H9 (cell line): ENCODE results near the gene ASCC3. TPM values are rescaled to one million over a fixed set of nuclear protein-coding genes. Genes with fewer than 3 reads are reported as not detected.
"Not testable (repeated sequence)": the region's sequence is repeated elsewhere in the genome, so short reads cannot be mapped to it uniquely, and the experiment has no call there.

ENCODE experiments used
- DNase-seq: peaks from one replicate; pipeline ENCODE4 v3.0.0-alpha.2; 2017
- H2AFZ ChIP-seq: one replicate; pipeline ENCODE4 v1.6.1; 2013; ENCODE audit warnings: mild to moderate bottlenecking, low read length, control low read depth, moderate library complexity
- H2AK5ac ChIP-seq: 2 replicates; pipeline ENCODE4 v1.6.1; 2013; ENCODE audit warnings: low read length, control low read depth, mixed read lengths; ENCODE audit not compliant: insufficient read length
- H2BK120ac ChIP-seq: one replicate; pipeline ENCODE4 v1.6.1; 2013; ENCODE audit warnings: low read depth, mild to moderate bottlenecking, low read length, control low read depth, inconsistent platforms; ENCODE audit not compliant: poor library complexity, severe bottlenecking
- H2BK12ac ChIP-seq: 2 replicates; pipeline ENCODE4 v1.6.1; 2013; ENCODE audit warnings: low read length, control low read depth, mixed read lengths, low read depth; ENCODE audit not compliant: insufficient read length
- H2BK15ac ChIP-seq: 2 replicates; pipeline ENCODE4 v1.6.1; 2013; ENCODE audit warnings: low read depth, low read length, control low read depth
- H2BK20ac ChIP-seq: one replicate; pipeline ENCODE4 v1.6.1; 2013; ENCODE audit warnings: low read depth, mild to moderate bottlenecking, low read length, control low read depth, inconsistent platforms; ENCODE audit not compliant: poor library complexity, severe bottlenecking
- H2BK5ac ChIP-seq: 2 replicates; pipeline ENCODE4 v1.6.1; 2013; ENCODE audit warnings: low read length, control low read depth, mixed read lengths; ENCODE audit not compliant: insufficient read length
- H3K14ac ChIP-seq: 2 replicates; pipeline ENCODE4 v1.6.1; 2013; ENCODE audit warnings: low read length, control low read depth; ENCODE audit not compliant: insufficient read depth
- H3K18ac ChIP-seq: 2 replicates; pipeline ENCODE4 v1.6.1; 2013; ENCODE audit warnings: low read depth, mild to moderate bottlenecking, mixed read lengths, low read length, control low read depth; ENCODE audit not compliant: insufficient read length
- H3K23ac ChIP-seq: 2 replicates; pipeline ENCODE4 v1.6.1; 2013; ENCODE audit warnings: low read length, control low read depth, mixed read lengths, low read depth; ENCODE audit not compliant: insufficient read length
- H3K23me2 ChIP-seq: 2 replicates; pipeline ENCODE4 v1.6.1; 2013; ENCODE audit warnings: low read depth, mild to moderate bottlenecking, mixed read lengths, low read length, control low read depth; ENCODE audit not compliant: insufficient read length, poor library complexity, severe bottlenecking
- H3K27ac ChIP-seq: 2 replicates; pipeline ENCODE4 v1.5.1; 2013; ENCODE audit warnings: low read length, control low read depth, mixed read lengths, low read depth; ENCODE audit not compliant: insufficient read length
- H3K27me3 ChIP-seq: 2 replicates; pipeline ENCODE4 v1.6.1; 2013; ENCODE audit warnings: low read length, control low read depth, inconsistent platforms; ENCODE audit not compliant: insufficient read depth
- H3K4ac ChIP-seq: 2 replicates; pipeline ENCODE4 v1.6.1; 2013; ENCODE audit warnings: low read depth, mild to moderate bottlenecking, control low read depth, inconsistent platforms, low read length, moderate library complexity
- H3K4me1 ChIP-seq: 2 replicates; pipeline ENCODE4 v1.6.1; 2013; ENCODE audit warnings: low read length, control low read depth, inconsistent platforms; ENCODE audit not compliant: insufficient read depth
- H3K4me2 ChIP-seq: 2 replicates; pipeline ENCODE4 v1.6.1; 2013; ENCODE audit warnings: low read length, control low read depth, mixed read lengths; ENCODE audit not compliant: insufficient read length, insufficient read depth
- H3K56ac ChIP-seq: 2 replicates; pipeline ENCODE4 v1.6.1; 2013; ENCODE audit warnings: low read depth, mild to moderate bottlenecking, mixed read lengths, low read length, control low read depth; ENCODE audit not compliant: insufficient read length
- H3K79me1 ChIP-seq: 2 replicates; pipeline ENCODE4 v1.6.1; 2013; ENCODE audit warnings: low read depth, mild to moderate bottlenecking, moderate library complexity, low read length, control low read depth, inconsistent platforms; ENCODE audit not compliant: insufficient read depth, poor library complexity, severe bottlenecking
- H3K79me2 ChIP-seq: 2 replicates; pipeline ENCODE4 v1.6.1; 2013; ENCODE audit warnings: low read length, control low read depth, inconsistent platforms; ENCODE audit not compliant: insufficient read depth
- H3K9ac ChIP-seq: 2 replicates; pipeline ENCODE4 v1.6.1; 2013; ENCODE audit warnings: low read length, control low read depth, mixed read lengths; ENCODE audit not compliant: insufficient read length; ENCODE audit errors: extremely low read depth
- H3K9me3 ChIP-seq: one replicate; pipeline ENCODE4 v1.6.1; 2013; ENCODE audit warnings: low read depth, low read length, inconsistent platforms; ENCODE audit not compliant: control insufficient read depth
- H3T11ph ChIP-seq: one replicate; pipeline ENCODE4 v1.6.1; 2013; ENCODE audit warnings: mild to moderate bottlenecking, low read length, control low read depth, inconsistent platforms
- H4K20me1 ChIP-seq: one replicate; pipeline ENCODE4 v1.6.1; 2013; ENCODE audit not compliant: control insufficient read depth, insufficient read length, insufficient read depth
- H4K5ac ChIP-seq: 2 replicates; pipeline ENCODE4 v1.6.1; 2013; ENCODE audit warnings: low read depth, mild to moderate bottlenecking, mixed read lengths, low read length, control low read depth; ENCODE audit not compliant: insufficient read length
- H4K8ac ChIP-seq: replicated peaks from 2 replicates; pipeline ENCODE4 v1.6.1; 2013; ENCODE audit warnings: low read length, control low read depth, mixed read lengths, low read depth; ENCODE audit not compliant: insufficient read length
- H4K91ac ChIP-seq: 2 replicates; pipeline ENCODE4 v1.6.1; 2013; ENCODE audit warnings: low read depth, mild to moderate bottlenecking, moderate library complexity, mixed read lengths, low read length, control low read depth; ENCODE audit not compliant: insufficient read length
- H3K27ac Mint-ChIP-seq, 3 experiments: 2 replicates in 2 of 3; 3 replicates in 1 of 3; pipeline ENCODE4 v1.8.0; 2020 to 2021; ENCODE audit warnings: mixed read lengths in 3 of 3, mild to moderate bottlenecking in 1 of 3, moderate library complexity in 1 of 3
- H3K27me3 Mint-ChIP-seq: 2 replicates; pipeline ENCODE4 v1.8.0; 2021; ENCODE audit warnings: low read depth, mild to moderate bottlenecking, moderate library complexity, mixed read lengths
- H3K36me3 Mint-ChIP-seq, 3 experiments: 2 replicates in 2 of 3; 3 replicates in 1 of 3; pipeline ENCODE4 v1.8.0; 2020 to 2021; ENCODE audit warnings: low read depth in 3 of 3, mixed read lengths in 3 of 3; ENCODE audit not compliant: insufficient read depth in 1 of 3
- H3K4me1 Mint-ChIP-seq, 2 experiments: 2 replicates each; pipeline ENCODE4 v1.8.0; 2020; ENCODE audit warnings: mixed read lengths in 2 of 2
- H3K4me3 Mint-ChIP-seq, 2 experiments: 2 replicates in 1 of 2; 3 replicates in 1 of 2; pipeline ENCODE4 v1.8.0; 2020 to 2021; ENCODE audit warnings: mild to moderate bottlenecking in 2 of 2, mixed read lengths in 2 of 2, moderate library complexity in 1 of 2
- H3K9me3 Mint-ChIP-seq, 2 experiments: 2 replicates in 1 of 2; 3 replicates in 1 of 2; pipeline ENCODE4 v1.8.0; 2020; ENCODE audit warnings: mild to moderate bottlenecking in 2 of 2, mixed read lengths in 2 of 2, moderate library complexity in 1 of 2
- WGBS: extraction: QIAGEN DNeasy Blood & Tissue Kit; methylation state at CpG from one replicate; pipeline ENCODE4 v1.1.7; 2013; ENCODE audit warnings: missing lambda C conversion rate, low lambda C conversion rate, mixed read lengths; ENCODE audit not compliant: insufficient read length; ENCODE audit errors: extremely low coverage; 5-methylcytosine and 5-hydroxymethylcytosine counted together
- total RNA-seq: library from RNA; stranded (reverse); gene quantifications from 2 replicates; pipeline ENCODE4 v1.2.1, GENCODE V29; 2021
- TF ChIP-seq, protein P1 (sequence below): fragments of 200-600 bp; sonication (generic); conservative IDR thresholded peaks from 3 replicates; pipeline ENCODE4 v1.8.0; 2021; ENCODE audit warnings: antibody characterized with exemption, mild to moderate bottlenecking

Gene ASCC3
- total RNA-seq, 1 experiment from 2014 or later: 63.8 TPM

DNA sequence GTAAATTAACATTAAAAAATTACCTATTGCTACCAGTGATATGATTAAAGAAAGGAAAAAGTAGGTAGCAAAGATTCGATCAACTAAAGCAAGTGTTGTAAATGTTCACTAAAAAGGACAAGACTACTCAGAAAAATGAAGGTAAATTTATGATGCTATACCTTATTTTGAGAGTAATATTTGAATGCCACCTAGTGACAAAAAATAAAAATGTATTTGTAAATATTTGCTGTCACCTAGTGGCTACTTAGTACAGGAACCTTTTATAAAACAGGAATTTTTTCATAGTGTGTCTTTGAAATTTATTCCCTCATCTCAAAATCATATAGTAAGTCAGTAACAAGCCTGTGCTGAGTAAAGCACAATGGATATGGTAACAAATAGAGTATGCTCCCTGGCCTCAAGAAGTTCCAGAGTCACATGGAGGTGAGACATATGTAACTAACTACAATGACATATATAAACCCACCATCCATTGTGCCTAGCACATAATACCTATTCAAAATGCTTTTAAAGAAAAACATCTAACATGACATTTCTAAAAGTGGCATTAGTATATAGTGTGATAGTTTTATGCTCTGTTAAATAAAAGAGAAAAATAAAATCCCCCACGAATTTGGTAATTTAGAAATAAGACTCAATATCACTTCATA, 223.3 kb downstream of the ASCC3 start:
- H2BK12ac ChIP-seq: no peak overlapping the region
- H3K9ac ChIP-seq: no peak overlapping the region
- no peaks in the 10 kb centered on the region for H3K9me3 ChIP-seq
- H3K9me3 Mint-ChIP-seq: no peaks in the 10 kb centered on the region
- no peak overlapping the region for H3K4me3 Mint-ChIP-seq
- no peak overlapping the region for H4K91ac ChIP-seq
- no peak overlapping the region for H2BK5ac ChIP-seq
- no CpG with 5 or more reads among the region's 2 CpGs for WGBS
- H2AFZ ChIP-seq: no peak overlapping the region
- no peak overlapping the region for H4K5ac ChIP-seq
- no peak overlapping the region for H3K27ac Mint-ChIP-seq
- H3T11ph ChIP-seq: no peak overlapping the region
- TF ChIP-seq, protein P1, sequence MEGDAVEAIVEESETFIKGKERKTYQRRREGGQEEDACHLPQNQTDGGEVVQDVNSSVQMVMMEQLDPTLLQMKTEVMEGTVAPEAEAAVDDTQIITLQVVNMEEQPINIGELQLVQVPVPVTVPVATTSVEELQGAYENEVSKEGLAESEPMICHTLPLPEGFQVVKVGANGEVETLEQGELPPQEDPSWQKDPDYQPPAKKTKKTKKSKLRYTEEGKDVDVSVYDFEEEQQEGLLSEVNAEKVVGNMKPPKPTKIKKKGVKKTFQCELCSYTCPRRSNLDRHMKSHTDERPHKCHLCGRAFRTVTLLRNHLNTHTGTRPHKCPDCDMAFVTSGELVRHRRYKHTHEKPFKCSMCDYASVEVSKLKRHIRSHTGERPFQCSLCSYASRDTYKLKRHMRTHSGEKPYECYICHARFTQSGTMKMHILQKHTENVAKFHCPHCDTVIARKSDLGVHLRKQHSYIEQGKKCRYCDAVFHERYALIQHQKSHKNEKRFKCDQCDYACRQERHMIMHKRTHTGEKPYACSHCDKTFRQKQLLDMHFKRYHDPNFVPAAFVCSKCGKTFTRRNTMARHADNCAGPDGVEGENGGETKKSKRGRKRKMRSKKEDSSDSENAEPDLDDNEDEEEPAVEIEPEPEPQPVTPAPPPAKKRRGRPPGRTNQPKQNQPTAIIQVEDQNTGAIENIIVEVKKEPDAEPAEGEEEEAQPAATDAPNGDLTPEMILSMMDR: peak; percentile 55
- H3K27me3 ChIP-seq: no peaks in the 10 kb centered on the region
- no peak overlapping the region for H3K27ac ChIP-seq
- no peak overlapping the region for H2BK15ac ChIP-seq
- H3K27me3 Mint-ChIP-seq: no peaks in the 10 kb centered on the region
- H3K4me1 Mint-ChIP-seq: peaks cover 13 to 14% of the 10 kb centered on the region in 2 experiments
- no peak overlapping the region for H3K4ac ChIP-seq
- H3K23me2 ChIP-seq: no peaks in the 10 kb centered on the region
- no peaks in the 10 kb centered on the region for H4K20me1 ChIP-seq
- no peaks in the 10 kb centered on the region for H3K79me1 ChIP-seq
- H3K23ac ChIP-seq: no peak overlapping the region
- no peak overlapping the region for H3K18ac ChIP-seq
- H2BK20ac ChIP-seq: no peak overlapping the region
- H3K14ac ChIP-seq: no peak overlapping the region
- peaks cover 0 to 4% (median 0%) of the 10 kb centered on the region in 3 experiments; a peak in 1 of 7 replicates for H3K36me3 Mint-ChIP-seq
- no peaks in the 10 kb centered on the region for H3K79me2 ChIP-seq
- DNase-seq: no peak
- no peak overlapping the region for H2AK5ac ChIP-seq
- no peak overlapping the region for H2BK120ac ChIP-seq
- H4K8ac ChIP-seq: no peak overlapping the region
- H3K4me2 ChIP-seq: no peak overlapping the region
- no peak overlapping the region for H3K56ac ChIP-seq
- H3K4me1 ChIP-seq: peaks cover under 1% of the 10 kb centered on the region; the same call in 1 of the 2 replicates

DNA sequence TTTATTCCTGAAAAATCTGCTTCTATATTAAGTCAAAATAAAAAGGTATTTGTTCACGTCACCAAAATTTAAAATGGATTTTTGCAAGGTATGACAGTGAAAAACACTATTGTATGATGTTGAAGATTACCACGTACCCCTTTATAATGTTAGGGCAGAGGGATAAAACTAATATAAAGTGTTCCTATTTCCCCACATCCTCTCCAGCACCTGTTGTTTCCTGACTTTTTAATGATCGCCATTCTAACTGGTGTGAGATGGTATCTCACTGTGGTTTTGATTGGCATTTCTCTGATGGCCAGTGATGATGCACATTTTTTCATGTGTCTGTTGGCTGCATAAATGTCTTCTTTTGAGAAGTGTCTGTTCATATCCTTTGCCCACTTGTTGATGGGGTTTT, 240.0 kb downstream of the ASCC3 start:
- not testable (repeated sequence) for H3K27me3 ChIP-seq, H3K27ac Mint-ChIP-seq, H3K4ac ChIP-seq, H3K79me1 ChIP-seq, H2BK12ac ChIP-seq, H4K8ac ChIP-seq, H3K23me2 ChIP-seq, H3K56ac ChIP-seq, H4K20me1 ChIP-seq, H2BK120ac ChIP-seq, H4K5ac ChIP-seq, H3K27me3 Mint-ChIP-seq, H2BK5ac ChIP-seq, H3K9ac ChIP-seq, H3T11ph ChIP-seq, H3K4me2 ChIP-seq, H2AFZ ChIP-seq, H3K9me3 Mint-ChIP-seq, H3K4me3 Mint-ChIP-seq, H2BK15ac ChIP-seq, H3K9me3 ChIP-seq, H2BK20ac ChIP-seq, H3K23ac ChIP-seq, H3K79me2 ChIP-seq, H3K27ac ChIP-seq, H3K18ac ChIP-seq, H3K14ac ChIP-seq, H4K91ac ChIP-seq, H3K4me1 ChIP-seq, H3K4me1 Mint-ChIP-seq, DNase-seq, H2AK5ac ChIP-seq
- no CpG with 5 or more reads among the region's 3 CpGs for WGBS
- H3K36me3 Mint-ChIP-seq: peaks cover 5 to 38% (median 17%) of the 10 kb centered on the region in 3 experiments; a peak in 6 of 7 replicates
